Uterus (tissue), 2 donors: ENCODE results near the gene PRR5L.

Source experiments
- POLR2A ChIP-seq, 2 donors: fragments of 450-650 bp; IDR thresholded peaks; one replicate each; pipeline ENCODE4 v1.6.1; 2016; ENCODE audit warnings: antibody characterized with exemption in 2 of 2, mild to moderate bottlenecking in 1 of 2, moderate library complexity in 1 of 2
- TF ChIP-seq, protein P1 (sequence below), 4 experiments: fragments of 200-600 bp in 2 of 4; fragments of 450-650 bp in 2 of 4; sonication (generic) in 2 of 4; IDR thresholded peaks; one replicate each; pipeline ENCODE4 v1.5.1; 2016 to 2019; ENCODE audit warnings: antibody characterized with exemption in 4 of 4, mild to moderate bottlenecking in 2 of 4, moderate library complexity in 1 of 4

DNA sequence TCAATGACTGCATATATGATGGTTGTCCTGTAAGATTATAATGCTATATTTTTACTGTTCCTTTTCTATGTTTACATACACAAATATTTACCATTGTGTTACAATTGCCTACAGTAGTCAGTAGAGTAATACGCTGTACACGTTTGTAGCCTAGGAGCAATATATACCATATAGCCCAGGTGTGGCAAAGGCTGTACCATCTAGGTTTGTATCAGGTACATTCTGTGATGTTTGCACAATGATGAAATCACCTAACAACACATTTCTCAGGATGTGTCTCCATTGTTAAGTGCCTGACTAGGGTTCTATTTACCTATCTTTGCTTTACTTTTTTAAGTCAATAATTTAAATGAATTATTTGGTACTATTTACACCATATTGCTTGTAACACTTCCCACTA is 21.9 kb downstream of the PRR5L start:
- TF ChIP-seq, protein P1, sequence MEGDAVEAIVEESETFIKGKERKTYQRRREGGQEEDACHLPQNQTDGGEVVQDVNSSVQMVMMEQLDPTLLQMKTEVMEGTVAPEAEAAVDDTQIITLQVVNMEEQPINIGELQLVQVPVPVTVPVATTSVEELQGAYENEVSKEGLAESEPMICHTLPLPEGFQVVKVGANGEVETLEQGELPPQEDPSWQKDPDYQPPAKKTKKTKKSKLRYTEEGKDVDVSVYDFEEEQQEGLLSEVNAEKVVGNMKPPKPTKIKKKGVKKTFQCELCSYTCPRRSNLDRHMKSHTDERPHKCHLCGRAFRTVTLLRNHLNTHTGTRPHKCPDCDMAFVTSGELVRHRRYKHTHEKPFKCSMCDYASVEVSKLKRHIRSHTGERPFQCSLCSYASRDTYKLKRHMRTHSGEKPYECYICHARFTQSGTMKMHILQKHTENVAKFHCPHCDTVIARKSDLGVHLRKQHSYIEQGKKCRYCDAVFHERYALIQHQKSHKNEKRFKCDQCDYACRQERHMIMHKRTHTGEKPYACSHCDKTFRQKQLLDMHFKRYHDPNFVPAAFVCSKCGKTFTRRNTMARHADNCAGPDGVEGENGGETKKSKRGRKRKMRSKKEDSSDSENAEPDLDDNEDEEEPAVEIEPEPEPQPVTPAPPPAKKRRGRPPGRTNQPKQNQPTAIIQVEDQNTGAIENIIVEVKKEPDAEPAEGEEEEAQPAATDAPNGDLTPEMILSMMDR (IDR thresholded peaks at IDR 0.05), result no peak
- TF ChIP-seq POLR2A (IDR thresholded peaks at IDR 0.05), result no peak
